Caco-2 (cell line): Measurements from ENCODE around the gene CRAMP1. TPM values are rescaled to one million over a fixed set of nuclear protein-coding genes. Genes with fewer than 3 reads are reported as not detected.

ENCODE experiments used
- BruUV-seq: library from RNA; stranded (reverse); fragments of 400-500 nt; replicated peaks from 2 replicates; lab custom pipeline; 2021; lab: Mats Ljungman, UMichigan
- CTCF ChIA-PET: fragments of 300-600 bp; sonication (Branson Sonifier 250); formaldehyde crosslinking; loops from one replicate; lab custom pipeline; 2022; ENCODE audit warnings: antibody characterized with exemption; lab: Charles Lee
- POLR2A ChIA-PET: fragments of 300-600 bp; sonication (Branson Sonifier 250); formaldehyde crosslinking; loops from one replicate; lab custom pipeline; 2022; ENCODE audit warnings: antibody characterized with exemption; lab: Charles Lee
- DNase-seq, 2 experiments: peaks; one replicate each; pipeline versions ENCODE4 v3.0.0 to v3.0.0-alpha.2; 2020 to 2022
- H3K27me3 ChIP-seq: replicated peaks from 2 replicates; pipeline ENCODE4 v1.6.0; 2011; ENCODE audit warnings: low read length; ENCODE audit not compliant: control insufficient read depth, insufficient read depth
- H3K36me3 ChIP-seq: 2 replicates; pipeline ENCODE4 v1.5.1; 2011; ENCODE audit warnings: low read length; ENCODE audit not compliant: control insufficient read depth, insufficient read depth
- H3K4me1 ChIP-seq: fragments of 250-450 bp; sonication (Bioruptor Pico); 2 replicates; pipeline ENCODE4 v1.5.1; 2020; ENCODE audit warnings: mild to moderate bottlenecking
- H3K4me3 ChIP-seq: 2 replicates; pipeline ENCODE4 v1.5.1; 2011; ENCODE audit warnings: low read depth, mild to moderate bottlenecking, control low read depth, low read length
- H3K9me3 ChIP-seq: fragments of 250-450 bp; sonication (Bioruptor Pico); 2 replicates; pipeline ENCODE4 v1.5.1; 2020; ENCODE audit warnings: mild to moderate bottlenecking, moderate library complexity
- H3K27ac Mint-ChIP-seq: one replicate; pipeline ENCODE4 v1.8.0; 2022; ENCODE audit warnings: mixed read lengths; ENCODE audit not compliant: unreplicated experiment
- H3K27me3 Mint-ChIP-seq: one replicate; pipeline ENCODE4 v1.8.0; 2022; ENCODE audit warnings: mixed read lengths; ENCODE audit not compliant: insufficient read depth, unreplicated experiment
- H3K36me3 Mint-ChIP-seq: one replicate; pipeline ENCODE4 v1.8.0; 2022; ENCODE audit warnings: mild to moderate bottlenecking, mixed read lengths; ENCODE audit not compliant: insufficient read depth, unreplicated experiment
- H3K4me1 Mint-ChIP-seq: one replicate; pipeline ENCODE4 v1.8.0; 2022; ENCODE audit warnings: low read depth, mixed read lengths; ENCODE audit not compliant: unreplicated experiment
- H3K4me3 Mint-ChIP-seq: one replicate; pipeline ENCODE4 v1.8.0; 2022; ENCODE audit warnings: mild to moderate bottlenecking, moderate library complexity, mixed read lengths; ENCODE audit not compliant: unreplicated experiment
- H3K9me3 Mint-ChIP-seq: one replicate; pipeline ENCODE4 v1.8.0; 2022; ENCODE audit warnings: mixed read lengths; ENCODE audit not compliant: unreplicated experiment
- intact Hi-C: fragments of 100-400 bp; cut with micrococcal nuclease; formaldehyde crosslinking; loops from one replicate; pipeline ENCODE4 v1.10.0; 2022; ENCODE audit not compliant: unreplicated experiment
- total RNA-seq: library from RNA; stranded (reverse); gene quantifications from 2 replicates; pipeline ENCODE4 v1.2.3, GENCODE V29; 2022
- TF ChIP-seq, protein P1 (sequence below), 2 experiments: fragments of 200-600 bp in 1 of 2; IDR thresholded peaks; 1 replicate in 1 of 2; 2 replicates in 1 of 2; pipeline versions ENCODE4 v1.5.1 to v1.8.0; 2011 to 2022; ENCODE audit warnings: antibody characterized with exemption in 1 of 2, control low read depth in 1 of 2, inconsistent platforms in 1 of 2, low read depth in 1 of 2, low read length in 1 of 2, mild to moderate bottlenecking in 1 of 2, moderate library complexity in 1 of 2; ENCODE audit not compliant: insufficient read depth in 1 of 2, severe bottlenecking in 1 of 2, unreplicated experiment in 1 of 2

The CRAMP1 gene
- total RNA-seq, 1 experiment from 2014 or later: 24.7 TPM

DNA sequence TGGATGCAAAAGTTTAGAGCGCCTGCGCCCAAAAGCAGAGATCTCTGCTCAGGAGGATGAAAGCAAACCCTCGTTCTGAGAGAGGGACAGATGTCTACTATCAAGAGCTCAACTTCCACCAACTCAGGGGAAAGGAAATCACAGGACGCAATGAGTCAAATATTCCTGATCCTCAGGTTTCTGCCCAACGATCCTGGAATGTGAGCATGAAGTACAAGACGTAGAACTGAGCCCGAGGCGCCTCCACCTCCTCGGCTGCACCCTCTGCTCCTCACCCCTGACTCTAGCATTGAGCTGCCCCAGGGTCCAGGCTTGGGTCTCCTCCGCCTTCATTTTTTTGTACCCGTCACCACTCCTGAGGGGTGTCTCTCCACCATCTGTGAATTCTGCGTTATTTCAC is 15.6 kb upstream of the CRAMP1 start:
- H3K4me1 ChIP-seq: no peaks in the 10 kb centered on the region
- CTCF ChIA-PET: no interaction called here
- no peaks in the 10 kb centered on the region for H3K9me3 ChIP-seq
- no peak for DNase-seq
- POLR2A ChIA-PET: no interaction called here
- intact Hi-C loops: no loop called here
- H3K27me3 ChIP-seq: no peaks in the 10 kb centered on the region
- Mint-ChIP-seq H3K9me3 (no peaks in the 10 kb centered on the region), H3K27me3 (no peaks in the 10 kb centered on the region), H3K36me3 (peaks cover 6% of the 10 kb centered on the region), H3K4me1 (no peaks in the 10 kb centered on the region), H3K27ac (no peak overlapping the region), H3K4me3 (no peak overlapping the region)
- no peak overlapping the region for H3K4me3 ChIP-seq
- no peaks in the 10 kb centered on the region for H3K36me3 ChIP-seq
- no TSS peak for BruUV-seq
- TF ChIP-seq, protein P1, sequence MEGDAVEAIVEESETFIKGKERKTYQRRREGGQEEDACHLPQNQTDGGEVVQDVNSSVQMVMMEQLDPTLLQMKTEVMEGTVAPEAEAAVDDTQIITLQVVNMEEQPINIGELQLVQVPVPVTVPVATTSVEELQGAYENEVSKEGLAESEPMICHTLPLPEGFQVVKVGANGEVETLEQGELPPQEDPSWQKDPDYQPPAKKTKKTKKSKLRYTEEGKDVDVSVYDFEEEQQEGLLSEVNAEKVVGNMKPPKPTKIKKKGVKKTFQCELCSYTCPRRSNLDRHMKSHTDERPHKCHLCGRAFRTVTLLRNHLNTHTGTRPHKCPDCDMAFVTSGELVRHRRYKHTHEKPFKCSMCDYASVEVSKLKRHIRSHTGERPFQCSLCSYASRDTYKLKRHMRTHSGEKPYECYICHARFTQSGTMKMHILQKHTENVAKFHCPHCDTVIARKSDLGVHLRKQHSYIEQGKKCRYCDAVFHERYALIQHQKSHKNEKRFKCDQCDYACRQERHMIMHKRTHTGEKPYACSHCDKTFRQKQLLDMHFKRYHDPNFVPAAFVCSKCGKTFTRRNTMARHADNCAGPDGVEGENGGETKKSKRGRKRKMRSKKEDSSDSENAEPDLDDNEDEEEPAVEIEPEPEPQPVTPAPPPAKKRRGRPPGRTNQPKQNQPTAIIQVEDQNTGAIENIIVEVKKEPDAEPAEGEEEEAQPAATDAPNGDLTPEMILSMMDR (IDR thresholded peaks at IDR 0.05; ENCODE audit: insufficient read depth in 1 of 2, low read depth in 1 of 2, low read length in 1 of 2, severe bottlenecking in 1 of 2, unreplicated experiment in 1 of 2): no peak

DNA sequence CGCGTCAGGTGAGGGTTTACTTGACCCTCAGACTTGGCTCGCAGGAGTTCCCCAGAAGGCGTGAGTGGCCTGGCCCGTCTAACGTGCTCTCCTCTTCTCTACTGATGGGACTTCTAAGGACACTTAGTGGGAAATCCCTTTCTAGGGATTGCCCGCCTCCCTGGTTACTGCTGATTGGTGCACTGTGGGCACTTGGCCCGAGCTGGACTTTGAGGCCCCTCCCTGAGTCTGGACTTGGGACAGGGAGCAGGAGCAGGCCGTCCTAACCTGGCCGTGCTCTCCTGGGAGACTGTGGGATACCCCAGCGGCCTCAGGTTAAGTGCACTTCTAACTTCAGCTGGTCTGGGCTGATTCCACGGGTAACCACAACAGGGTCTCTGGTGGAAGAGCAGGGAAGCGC is 15.0 kb upstream of the CRAMP1 start:
- no peak overlapping the region for H3K4me3 ChIP-seq
- Mint-ChIP-seq H3K4me3 (no peak overlapping the region), H3K9me3 (no peaks in the 10 kb centered on the region), H3K4me1 (no peaks in the 10 kb centered on the region), H3K27ac (no peak overlapping the region), H3K36me3 (peaks cover 6% of the 10 kb centered on the region), H3K27me3 (no peaks in the 10 kb centered on the region)
- CTCF ChIA-PET: no interaction called here
- TF ChIP-seq, protein P1 (IDR thresholded peaks at IDR 0.05; ENCODE audit: insufficient read depth in 1 of 2, low read depth in 1 of 2, low read length in 1 of 2, severe bottlenecking in 1 of 2, unreplicated experiment in 1 of 2): no peak
- H3K27me3 ChIP-seq: no peaks in the 10 kb centered on the region
- H3K36me3 ChIP-seq: no peaks in the 10 kb centered on the region
- BruUV-seq: no TSS peak
- POLR2A ChIA-PET: no interaction called here
- H3K4me1 ChIP-seq: no peaks in the 10 kb centered on the region
- intact Hi-C loops: no loop called here
- H3K9me3 ChIP-seq: no peaks in the 10 kb centered on the region
- no peak for DNase-seq

DNA sequence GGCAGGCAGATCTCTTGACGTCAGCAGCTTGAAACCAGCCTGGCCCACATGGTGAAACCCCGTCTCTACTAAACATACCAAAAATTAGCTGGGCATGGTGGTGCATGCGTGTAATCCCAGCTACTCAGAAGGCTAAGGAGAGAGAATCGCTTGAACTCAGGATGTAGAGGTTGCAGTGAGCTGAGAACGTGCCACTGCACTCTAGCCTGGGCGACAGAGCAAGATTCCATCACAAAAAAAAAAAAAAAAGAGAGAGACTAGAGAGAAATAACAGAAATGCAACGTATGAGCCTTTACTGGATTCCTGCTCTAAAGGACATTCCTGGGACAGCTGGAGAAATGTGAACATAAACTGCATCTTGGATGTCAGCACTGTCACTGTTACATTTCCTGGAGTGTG is 11.1 kb upstream of the CRAMP1 start:
- TF ChIP-seq, protein P1 (IDR thresholded peaks at IDR 0.05; ENCODE audit: insufficient read depth in 1 of 2, low read depth in 1 of 2, low read length in 1 of 2, severe bottlenecking in 1 of 2, unreplicated experiment in 1 of 2): no peak
- ChIA-PET CTCF (interaction anchor here (0.6 kb wide), 1 partner anchor 39 kb away, joined by 3 read pairs; no protein-coding TSS in a partner anchor), POLR2A (no interaction called here)
- Histone ChIP-seq H3K36me3 (no peaks in the 10 kb centered on the region), H3K27me3 (no peaks in the 10 kb centered on the region), H3K9me3 (no peaks in the 10 kb centered on the region), H3K4me1 (no peaks in the 10 kb centered on the region), H3K4me3 (no peak overlapping the region)
- Mint-ChIP-seq H3K27me3 (no peaks in the 10 kb centered on the region), H3K4me1 (no peaks in the 10 kb centered on the region), H3K36me3 (no peaks in the 10 kb centered on the region), H3K4me3 (no peak overlapping the region), H3K9me3 (no peaks in the 10 kb centered on the region), H3K27ac (no peak overlapping the region)
- no TSS peak for BruUV-seq
- intact Hi-C loops: no loop called here
- DNase-seq: no peak
